DMS53 treated with DMSO at 0.1 percent for 48 hours (cell line): ENCODE measurements around the gene TMEM269.

Experiments used
- DNase-seq: peaks from one replicate; lab custom pipeline; 2025; ENCODE audit not compliant: unreplicated experiment; lab: John Stamatoyannopoulos, UW

TMEM269 gene, protein sequence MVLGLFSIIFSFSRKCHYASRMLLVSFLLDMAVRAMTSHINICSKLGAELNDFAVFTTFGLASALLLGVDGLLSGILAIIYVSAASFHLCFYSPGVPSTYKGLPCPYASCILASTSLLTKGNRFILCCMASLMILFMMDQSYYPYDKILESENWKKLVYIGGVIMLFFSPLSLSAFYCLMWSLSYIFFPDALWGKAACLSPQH

GRCh38 chr1:42784946-42785693 is at the start of gene TMEM269:
TSS of gene TMEM269 (plus strand) at chr1:42784991. CDS start at chr1:42789894, 4,903 bp downstream.
- DNase-seq = no peak

- DNase-seq = no peak
Observed at GRCh38 chr1:42735056-42735455, 49.7 kb upstream of the TMEM269 start.

GRCh38 chr1:42735477-42736105 is 49.2 kb upstream of the TMEM269 start:
- DNase-seq = no peak

- no peak for DNase-seq
Observed at GRCh38 chr1:42736152-42736551, 48.6 kb upstream of the TMEM269 start.

- DNase-seq = no peak
Observed at GRCh38 chr1:42736571-42737200, 48.1 kb upstream of the TMEM269 start.

- DNase-seq = peak; percentile 9
Observed at GRCh38 chr1:42737257-42737656, 47.5 kb upstream of the TMEM269 start.

DNA sequence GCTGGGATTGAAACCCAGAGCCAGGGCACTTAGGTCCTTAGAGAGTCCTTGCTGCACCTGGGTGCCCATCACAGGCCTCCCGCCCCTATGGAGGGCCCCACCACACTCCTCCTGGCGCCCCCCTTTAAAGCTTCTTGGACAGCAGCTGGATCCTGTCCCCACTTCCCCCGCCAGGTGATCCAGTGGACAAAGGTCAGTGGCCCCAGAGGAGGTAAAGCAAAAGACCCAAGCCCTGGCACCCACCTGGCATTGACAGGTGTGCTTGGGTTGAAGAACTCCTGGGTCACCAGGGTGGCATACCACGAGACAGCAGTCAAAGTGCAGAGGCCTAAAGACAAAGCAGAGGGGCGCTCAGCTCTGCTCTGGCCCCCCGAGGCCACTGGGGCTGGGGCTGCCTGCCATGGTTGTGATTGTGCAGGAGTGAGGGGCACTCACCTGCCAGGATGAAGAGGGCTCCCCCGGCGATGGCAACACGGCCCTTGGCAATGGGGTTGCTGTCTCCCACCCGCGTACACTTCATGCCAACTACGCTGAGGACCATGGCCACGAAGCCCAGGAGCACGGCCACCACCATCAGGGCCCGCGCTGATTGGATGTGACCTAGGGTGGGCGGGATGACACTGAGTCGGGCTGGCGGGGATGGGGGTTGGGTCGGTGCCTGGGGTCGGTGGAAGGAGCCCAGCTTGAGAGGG is 46.7 kb upstream of the TMEM269 start:
- DNase-seq = no peak

GRCh38 chr1:42738678-42739226 is 46.0 kb upstream of the TMEM269 start:
- DNase-seq = no peak

GRCh38 chr1:42739753-42740700 is 44.8 kb upstream of the TMEM269 start, which contains the start of gene CLDN19:
TSS of gene CLDN19 (minus strand) at chr1:42740236. CDS start at chr1:42740063, 173 bp downstream.
- DNase-seq = no peak

- DNase-seq = no peak
Observed at GRCh38 chr1:42740851-42741580, 43.8 kb upstream of the TMEM269 start.

DNA sequence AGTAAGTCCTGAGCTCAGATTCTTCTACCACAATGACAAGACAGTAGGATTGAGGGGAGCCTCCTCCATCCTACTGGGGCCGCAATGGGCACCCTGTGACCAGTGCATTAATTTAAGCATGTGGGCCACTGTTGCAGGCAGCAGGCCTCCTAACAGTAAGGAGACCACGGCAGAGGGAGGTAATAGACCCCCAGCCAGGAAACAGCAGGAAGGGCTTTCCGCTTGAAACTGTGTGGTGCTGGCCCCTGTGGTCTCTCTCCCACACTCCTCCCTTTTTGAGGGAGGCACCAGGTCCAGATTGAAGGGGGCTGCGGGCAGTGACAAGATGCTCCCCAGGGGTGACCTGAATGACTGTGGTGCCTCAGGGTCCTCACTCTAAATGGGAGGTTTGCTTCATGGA is 43.1 kb upstream of the TMEM269 start:
- DNase-seq = no peak

- no peak for DNase-seq
Observed at GRCh38 chr1:42742141-42742540, 42.6 kb upstream of the TMEM269 start.

DNA sequence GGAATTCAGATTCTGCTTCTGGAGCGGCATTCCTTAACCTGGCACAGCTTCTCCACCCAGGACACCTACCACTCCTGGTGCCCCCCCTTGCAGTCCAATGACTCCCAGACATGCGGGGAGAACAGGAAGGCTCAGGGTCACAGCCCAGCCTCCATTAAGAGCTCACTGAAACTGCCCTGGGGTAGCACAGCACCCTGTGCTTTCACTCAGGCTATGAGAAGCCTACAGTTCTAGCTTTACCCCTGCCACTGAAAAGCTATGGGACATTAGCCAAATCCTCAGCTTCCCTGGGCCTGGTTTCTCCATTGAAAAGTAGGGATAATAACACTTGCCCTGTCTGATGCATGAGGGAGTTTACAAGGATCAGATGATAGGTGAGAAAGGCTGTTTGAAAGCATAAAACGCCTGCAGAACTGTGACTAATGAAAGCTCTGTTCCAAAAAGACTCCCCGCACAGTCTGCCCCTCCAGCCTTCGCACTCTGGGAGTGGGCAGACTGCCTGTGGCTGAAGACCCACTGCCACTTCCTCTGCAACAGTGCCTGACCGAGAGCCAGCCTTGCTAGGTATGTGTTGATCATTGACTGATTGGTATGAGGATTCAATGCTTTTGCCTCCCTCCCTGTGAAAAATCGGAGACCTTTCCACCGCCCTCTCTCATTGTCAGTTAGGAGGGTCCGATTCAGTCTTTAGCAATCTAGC is 42.0 kb upstream of the TMEM269 start:
- no peak for DNase-seq

DNA sequence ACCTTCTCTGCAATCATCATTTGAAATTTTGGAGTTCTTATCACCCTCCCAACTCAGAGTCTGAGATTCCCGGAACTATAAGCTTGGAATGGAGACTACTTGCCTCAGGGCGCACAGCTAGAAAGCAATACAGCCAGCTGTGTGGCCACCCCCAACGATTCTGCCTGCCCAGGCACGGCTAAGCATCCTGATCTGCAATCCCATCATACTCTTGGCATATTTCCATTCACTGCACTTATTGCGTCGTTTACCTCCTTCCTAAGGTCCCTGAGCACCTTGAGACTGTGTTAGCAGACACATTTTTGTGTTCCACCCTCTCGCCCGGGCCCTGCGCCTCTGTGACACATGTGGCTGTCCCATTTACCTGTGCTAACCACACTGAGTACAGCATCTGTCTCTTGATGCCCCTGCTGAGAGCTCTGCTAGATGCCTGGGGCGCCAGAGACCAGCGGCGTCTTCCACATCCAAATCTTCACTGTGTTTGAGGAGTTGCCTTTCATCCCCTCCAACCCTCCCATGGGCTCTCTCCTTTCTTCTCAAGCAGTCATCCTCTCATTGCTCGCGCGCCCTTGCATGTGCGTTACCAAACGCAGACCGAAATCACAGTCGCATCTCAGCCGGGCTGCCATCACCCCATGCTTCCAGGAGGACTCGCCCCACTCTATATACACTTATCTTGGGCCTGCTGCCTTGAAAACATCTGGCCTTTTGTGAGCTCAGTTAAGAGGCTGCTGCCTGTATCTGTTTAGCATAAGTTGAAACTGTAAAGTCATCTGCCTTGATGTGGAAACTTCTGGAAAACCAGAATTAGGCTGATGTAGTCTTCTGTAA is 41.3 kb upstream of the TMEM269 start:
- DNase-seq = no peak

DNA sequence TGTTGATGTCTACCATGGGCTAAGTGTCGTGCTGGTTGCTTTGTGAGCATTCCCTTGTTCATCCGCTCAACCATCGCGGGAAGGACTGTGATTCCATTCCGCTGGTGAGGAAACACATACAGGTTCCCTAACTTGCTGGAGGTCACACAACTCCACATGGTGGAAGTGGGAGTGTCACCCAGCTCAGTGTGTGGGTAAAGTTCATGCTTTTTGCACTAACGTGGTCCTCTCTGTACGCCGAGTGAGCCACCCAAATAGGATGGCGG is 40.7 kb upstream of the TMEM269 start:
- no peak for DNase-seq

- DNase-seq = no peak
Observed at GRCh38 chr1:42745851-42746250, 38.9 kb upstream of the TMEM269 start.

DNA sequence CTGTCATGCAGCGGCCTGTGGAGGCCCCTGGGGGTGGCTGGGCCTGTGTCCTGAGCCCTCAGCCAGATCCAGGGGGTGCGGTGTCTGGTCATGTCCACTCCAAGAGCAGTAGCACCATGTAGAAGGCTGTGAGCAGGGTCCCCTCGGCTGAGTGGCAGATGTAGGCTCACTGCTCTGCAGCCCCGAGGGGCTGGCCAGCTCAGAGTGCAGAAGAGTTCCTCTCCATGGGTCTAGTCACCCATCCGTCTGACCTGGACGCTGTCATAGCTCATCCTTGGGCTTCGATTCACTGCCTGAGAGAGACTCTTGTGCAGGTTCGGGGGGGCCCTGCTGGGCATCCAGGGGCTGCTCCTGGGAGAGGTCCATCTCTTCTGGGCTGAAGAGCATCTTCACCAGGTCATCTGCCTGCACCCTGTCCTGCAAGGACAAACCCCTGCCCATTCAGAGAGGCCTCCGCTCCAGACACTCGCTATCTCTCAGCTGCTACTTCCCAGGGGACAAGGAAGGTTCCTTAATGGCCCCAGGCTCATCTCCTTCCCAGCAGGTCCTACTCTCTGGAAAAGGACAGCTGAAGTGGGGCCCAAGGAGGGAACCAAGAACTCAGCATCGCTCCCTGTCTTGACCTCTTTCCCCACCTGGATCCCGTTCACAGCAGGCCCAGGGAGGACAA is 38.2 kb upstream of the TMEM269 start:
- DNase-seq = no peak
